D721Med (cell line): Measurements from ENCODE around the gene RMND5B.
"Not testable (repeated sequence)": the region's sequence is repeated elsewhere in the genome, so short reads cannot be mapped to it uniquely, and the experiment has no call there.

Experiments used
- DNase-seq: peaks from one replicate; pipeline ENCODE4 v3.0.0; 2011; ENCODE audit warnings: low spot score; ENCODE audit not compliant: insufficient read length
- FAIRE-seq: peaks from 2 replicates; lab custom pipeline; 2011; peaks lifted over from hg19 to GRCh38; lab: Jason Lieb, UNC
- TF ChIP-seq, protein P1 (sequence below): IDR thresholded peaks from 2 replicates; pipeline ENCODE4 v1.5.1; 2012; ENCODE audit warnings: mild to moderate bottlenecking, control low read depth; ENCODE audit not compliant: insufficient read depth; ENCODE audit errors: missing control alignments

Gene RMND5B

DNA sequence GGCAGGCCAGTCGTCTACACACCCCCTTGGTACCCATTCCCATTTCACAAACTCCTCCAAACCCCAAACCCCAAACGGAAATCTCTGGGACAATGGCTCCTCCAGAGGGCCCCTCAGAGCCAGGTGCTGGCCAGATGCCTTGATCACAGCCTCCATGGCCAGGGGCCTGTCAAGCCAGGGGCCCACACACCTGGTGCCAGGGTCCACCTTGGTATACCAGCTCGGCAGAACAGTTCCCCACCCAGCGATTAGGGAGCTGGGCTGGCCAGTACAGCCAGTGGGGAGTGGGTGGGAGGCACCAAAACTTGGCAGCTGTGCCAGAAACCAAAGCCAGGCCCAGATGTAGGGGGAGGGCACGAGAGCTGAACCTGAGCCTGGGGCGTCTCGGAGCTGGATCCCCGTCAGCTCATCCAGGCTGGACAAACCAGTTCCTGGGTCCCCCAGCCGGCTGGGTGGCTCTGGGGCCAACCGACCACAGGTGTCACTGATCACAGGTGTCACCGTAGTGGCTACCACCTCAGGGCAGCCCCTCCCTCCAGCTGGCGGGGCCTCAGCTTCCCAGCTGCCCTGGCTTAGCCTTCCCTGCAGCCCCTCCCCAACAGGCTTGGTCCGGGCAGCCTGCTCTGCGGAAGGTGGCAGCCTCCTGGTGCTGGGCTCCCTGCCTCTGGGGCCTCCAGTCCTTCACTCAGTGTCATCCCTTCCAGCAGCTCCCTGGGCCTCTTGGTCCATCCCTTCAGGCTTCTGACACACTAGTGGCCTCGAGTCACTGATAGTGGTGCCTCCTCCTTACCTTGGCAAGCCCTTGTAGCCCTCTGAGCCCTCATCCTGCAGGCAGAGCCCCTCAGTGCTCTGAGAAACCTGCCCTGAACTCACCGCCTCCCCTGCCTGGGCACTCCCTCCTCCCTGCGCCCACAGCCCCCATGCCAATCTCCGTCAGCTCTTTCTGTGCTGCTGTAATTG lies 6.6 kb upstream of the RMND5B start:
- DNase-seq (no peak), FAIRE-seq (no peak)
- TF ChIP-seq, protein P1, sequence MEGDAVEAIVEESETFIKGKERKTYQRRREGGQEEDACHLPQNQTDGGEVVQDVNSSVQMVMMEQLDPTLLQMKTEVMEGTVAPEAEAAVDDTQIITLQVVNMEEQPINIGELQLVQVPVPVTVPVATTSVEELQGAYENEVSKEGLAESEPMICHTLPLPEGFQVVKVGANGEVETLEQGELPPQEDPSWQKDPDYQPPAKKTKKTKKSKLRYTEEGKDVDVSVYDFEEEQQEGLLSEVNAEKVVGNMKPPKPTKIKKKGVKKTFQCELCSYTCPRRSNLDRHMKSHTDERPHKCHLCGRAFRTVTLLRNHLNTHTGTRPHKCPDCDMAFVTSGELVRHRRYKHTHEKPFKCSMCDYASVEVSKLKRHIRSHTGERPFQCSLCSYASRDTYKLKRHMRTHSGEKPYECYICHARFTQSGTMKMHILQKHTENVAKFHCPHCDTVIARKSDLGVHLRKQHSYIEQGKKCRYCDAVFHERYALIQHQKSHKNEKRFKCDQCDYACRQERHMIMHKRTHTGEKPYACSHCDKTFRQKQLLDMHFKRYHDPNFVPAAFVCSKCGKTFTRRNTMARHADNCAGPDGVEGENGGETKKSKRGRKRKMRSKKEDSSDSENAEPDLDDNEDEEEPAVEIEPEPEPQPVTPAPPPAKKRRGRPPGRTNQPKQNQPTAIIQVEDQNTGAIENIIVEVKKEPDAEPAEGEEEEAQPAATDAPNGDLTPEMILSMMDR, result no peak

DNA sequence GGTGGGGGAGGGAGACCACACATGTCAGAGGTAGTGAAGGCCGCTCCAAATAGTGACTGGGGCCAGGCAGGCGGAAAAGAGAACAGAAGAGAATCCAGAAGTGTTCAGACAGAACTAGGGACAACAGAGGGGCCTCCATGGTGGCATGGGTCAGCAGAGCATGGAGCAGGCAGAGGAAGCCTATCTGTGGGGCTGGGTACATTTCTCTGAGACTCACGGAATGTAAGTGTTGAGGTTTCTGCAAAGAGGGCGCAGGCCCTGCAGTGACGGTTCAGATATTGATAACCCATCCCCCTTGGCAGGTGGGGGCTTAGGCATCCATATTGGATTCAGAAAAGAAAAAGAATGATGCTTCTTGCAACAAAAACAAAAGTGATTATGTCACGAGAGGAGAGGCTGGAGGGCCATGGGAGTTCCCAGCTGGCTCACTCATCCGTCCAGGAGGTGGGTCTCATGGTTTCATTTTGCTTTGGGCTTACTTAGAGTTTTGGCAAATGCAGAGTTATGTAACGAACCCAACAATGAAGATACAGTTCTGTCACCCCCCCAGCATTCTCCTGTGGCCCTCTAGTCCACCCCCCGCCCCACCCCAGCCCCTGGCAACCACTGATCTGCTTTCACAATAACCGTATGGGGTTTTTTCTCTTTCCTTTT lies 5.4 kb upstream of the RMND5B start:
- DNase-seq (no peak), FAIRE-seq (no peak)
- TF ChIP-seq, protein P1, result no peak

DNA sequence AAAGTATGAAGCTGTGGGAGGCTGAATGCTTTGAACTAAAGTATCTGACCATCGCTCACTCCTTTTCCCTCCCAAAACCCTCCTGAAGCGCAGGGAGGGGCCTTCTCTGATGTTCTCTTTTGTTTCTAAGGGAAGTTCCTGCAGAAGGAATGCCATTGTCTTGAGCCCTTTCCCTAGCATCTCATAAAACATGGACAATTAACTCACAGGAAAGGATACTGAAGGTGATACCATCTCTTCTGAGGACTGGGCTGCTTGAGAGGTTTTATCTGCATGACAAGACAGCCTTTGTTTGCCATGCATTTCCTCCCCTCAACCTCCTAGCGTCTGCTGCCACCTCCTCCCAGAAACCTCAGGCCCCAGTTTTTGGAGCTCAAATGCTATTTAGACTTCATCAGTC lies 4.3 kb upstream of the RMND5B start:
- DNase-seq (no peak), FAIRE-seq (no peak)
- TF ChIP-seq, protein P1, result no peak

DNA sequence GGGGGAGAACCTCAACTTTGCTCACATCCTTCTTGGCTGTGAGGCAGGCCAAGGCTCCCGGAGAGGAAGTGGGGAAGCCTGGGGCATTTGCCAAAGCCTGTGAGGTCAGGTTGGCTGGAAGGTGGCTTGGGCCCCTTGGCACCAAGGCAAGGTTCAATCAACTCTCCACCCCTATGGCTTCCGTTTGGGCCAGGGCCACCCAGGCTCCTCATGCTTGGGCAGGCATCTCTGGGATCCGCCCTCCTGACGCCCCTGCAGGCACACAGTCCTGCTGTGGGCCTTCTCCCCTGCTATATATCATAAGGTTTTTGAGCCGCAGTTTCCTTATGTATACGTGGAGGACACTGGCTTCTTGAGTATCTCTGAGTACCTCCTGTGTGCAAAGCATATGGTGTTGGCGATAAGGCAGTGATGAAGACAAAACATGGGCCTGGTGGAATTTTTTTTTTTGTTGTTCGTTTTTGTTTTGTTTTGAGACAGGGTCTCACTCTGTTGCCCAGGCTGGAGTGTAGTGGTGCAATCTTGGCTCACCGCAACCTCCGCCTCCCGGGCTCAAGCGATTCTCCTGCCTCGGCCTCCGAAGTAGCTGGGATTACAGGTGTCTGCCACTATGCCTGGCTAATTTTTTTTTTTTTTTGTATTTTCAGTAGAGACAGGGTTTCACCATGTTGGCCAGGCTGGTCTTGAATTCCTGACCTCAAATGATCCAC lies 3.4 kb upstream of the RMND5B start:
- FAIRE-seq, DNase-seq: not testable (repeated sequence)

DNA sequence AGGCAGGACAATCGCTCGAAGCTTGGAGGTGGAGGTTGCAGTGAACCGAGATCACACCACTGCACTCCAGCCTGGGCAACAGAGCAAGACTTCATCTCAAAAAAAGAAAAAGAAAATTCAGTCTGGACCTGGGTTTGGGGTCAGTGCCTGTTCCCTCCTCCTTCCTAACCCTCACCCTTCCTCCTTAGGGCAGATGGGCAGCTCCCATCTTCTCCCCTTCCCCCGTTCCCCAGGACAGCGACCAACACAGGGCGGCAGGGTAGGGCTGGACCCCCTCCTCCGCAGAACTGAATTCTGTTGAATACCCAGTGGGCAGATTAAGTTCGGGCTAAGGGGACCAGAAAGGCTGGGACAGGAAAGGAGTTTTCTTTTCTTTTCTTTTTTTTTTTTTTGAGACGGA lies 1.5 kb upstream of the RMND5B start:
- DNase-seq, result no peak
- no peak for FAIRE-seq
- TF ChIP-seq, protein P1, result no peak

DNA sequence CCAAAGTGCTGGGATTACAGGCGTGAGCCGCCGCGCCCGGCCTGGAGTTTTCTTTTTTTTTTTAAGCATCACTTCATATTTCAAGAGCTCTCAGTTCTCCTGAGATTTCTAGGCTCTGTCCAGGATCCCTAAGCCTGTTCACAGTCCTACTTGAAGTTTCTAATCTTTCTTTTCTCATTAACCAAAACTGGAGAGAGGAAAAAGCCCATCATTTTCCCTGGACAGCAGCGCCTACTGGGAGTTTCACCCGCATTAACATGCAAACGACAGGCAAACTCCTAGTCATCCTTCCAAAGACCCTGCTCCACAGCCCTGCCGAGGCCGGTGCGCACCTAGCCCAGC lies 609 bp upstream of the RMND5B start:
- not testable (repeated sequence) for DNase-seq, FAIRE-seq

DNA sequence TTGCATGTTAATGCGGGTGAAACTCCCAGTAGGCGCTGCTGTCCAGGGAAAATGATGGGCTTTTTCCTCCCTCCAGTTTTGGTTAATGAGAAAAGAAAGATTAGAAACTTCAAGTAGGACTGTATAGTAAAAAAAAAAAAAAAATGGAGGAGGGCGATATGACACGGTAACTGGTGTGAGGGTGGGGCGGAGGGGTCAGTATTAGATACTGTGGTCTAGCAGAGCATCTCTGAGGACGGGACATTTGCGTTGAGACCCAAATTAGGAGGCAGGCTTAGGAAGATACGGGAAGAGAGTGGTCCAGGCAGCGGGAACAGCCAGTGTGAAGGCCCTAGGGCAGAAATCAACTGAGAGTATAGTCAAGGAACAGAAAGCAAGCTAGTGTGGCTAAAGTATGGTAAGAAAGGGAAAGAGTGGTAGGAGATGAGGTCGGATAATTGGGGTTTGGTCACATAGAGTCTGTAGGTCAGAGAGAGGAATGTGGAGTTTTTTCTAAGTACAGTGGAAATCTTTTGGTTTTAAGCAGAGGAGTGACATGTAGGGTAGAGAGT lies 707 bp downstream of the RMND5B start:
- DNase-seq (no peak), FAIRE-seq (no peak)
- TF ChIP-seq, protein P1, result no peak
